Fibroblast of the conjunctiva (primary cell): ENCODE results near the gene RABGGTA.
A peak's percentile ranks its signal among the peaks of the same experiment; 100 is the strongest.

Experiments used
- DNase-seq: peaks from one replicate; pipeline ENCODE4 v3.0.0-alpha.2; 2010; ENCODE audit warnings: low read depth

Gene RABGGTA

DNA sequence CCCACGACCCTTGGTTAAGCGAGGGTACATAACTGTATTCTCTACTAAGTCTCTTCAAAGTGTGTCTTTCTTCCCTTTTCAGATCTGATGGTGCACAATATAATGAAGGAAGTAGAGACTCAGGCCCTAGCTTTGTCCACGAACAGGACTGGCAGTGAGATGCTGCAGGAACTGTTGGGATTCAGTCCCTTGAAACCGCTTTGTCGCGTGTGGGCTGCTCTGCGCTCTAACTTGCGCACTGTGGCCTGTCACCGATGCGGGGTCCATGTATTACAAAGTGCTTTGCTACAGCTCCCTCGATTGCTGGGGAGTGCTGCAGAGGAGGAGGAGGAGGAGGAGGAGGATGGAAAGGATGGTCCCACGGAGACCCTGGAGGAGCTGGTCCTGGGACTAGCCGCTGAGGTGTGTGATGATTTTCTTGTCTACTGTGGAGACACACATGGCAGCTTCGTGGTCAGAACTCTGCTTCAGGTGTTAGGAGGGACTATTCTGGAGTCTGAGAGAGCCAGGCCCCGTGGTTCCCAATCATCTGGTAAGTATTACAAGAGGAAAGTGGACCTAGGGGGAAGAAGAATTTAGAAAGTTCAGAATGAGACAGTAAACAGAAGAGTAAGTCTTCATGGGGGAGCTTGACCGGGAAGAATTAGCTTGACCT lies 29.1 kb upstream of the RABGGTA start:
- no peak for DNase-seq

DNA sequence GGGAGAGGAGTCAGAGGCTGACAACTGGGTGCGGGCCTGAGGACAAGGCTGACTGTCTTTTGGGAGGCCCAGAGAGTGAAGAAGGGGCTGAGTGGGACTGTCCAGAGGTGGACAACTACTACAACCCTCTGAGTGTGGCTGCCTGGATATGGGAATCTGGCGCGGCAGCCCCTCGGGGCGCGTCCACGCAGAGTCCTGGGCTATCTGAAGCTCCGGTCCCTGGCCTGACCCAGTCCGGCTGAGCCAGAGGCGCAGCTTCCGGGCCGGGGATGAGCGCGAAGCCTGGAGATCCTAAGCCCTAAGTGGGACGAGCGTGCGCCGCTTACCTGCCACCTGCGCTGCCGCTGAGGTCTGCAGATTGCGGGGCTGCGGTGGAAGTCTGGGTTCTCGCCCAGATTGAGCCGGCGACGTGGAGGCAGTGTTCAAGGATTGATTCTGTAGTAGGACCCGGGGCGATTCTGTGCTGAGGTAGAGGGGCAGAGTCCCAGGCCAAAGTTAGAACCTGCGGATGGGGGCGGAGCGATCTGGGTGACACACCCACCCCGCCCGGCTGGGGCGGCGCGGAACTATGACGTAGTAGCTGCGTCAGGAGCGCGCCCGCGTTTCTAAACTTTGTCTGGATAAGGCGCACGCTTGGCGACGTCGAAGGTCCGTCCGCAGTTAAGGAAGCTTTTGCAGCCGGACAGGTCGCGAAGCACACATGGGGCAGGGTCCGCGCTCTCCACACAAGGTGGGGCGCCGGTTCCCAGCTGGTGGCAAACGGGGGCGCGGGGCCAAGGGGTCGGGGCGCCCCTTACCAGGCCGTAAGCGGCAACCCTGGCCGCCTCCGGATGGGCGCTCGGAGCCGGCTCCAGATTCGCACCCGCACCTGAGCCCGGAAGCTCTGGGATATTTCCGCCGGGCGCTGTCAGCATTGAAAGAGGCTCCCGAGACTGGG lies 28.1 kb upstream of the RABGGTA start, which contains the start of the genes DHRS1 and NOP9:
Gene DHRS1 (minus strand): TSS at position 526 of the 937 bp plus-strand sequence. CDS start 674 bp downstream, outside the sequence.
Gene NOP9 (plus strand): TSS at position 596 of the 937 bp plus-strand sequence. CDS start 105 bp downstream, at position 701.
- peak; percentile 56 for DNase-seq

DNA sequence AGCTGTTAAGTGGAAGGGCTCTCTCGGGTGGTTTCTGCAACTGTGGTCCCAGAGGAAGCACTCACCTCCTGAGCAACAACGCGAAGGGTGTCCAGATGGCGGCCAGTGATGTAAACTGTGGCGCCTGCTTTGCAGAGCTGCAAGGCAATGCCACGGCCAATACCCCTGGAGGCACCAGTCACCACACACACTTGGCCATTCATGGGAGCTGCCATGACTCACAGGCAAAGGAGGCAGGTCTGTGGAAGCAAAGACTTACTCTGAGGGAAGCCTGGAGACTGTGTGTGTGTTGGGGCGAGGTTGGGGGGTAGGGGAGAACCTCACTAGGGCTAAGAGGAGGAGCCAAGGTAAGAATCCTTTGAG lies 27.5 kb upstream of the RABGGTA start:
- DNase-seq, result no peak

DNA sequence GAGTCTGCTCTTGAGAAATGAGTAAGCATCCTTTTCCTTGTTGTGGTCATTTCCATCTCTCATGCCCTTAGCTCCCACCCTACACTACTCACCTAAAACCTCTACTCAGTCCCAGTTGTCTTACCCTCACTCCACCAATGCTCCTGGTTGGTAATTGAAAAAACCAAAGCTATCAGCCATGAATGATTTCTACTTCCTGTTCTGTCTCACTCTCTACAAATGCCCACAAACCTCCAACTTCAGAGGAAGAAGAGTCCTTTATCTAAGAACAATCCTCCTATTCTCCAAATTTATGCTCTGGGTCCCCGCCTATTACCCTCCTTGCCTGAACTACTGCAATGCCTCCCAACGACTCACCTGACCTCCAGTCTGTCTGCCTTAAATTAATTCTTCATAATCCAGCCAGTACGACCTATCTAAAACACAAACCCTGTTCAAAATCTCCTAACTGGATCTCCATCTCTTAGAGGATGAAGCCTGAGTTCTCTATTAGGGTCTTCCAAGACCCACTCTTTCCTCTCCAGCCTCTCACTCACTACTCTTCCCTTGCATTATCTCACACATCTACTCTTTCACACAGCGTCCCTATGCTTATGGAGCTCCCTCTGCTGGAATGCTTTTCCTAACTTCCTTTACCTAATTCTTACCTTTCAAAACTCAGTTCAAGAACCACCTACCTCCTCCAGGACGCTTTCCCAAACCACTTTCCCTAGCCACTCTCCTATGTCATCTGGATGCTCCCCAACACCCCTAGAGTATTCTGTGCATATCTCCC lies 26.0 kb upstream of the RABGGTA start:
- DNase-seq, result no peak

DNA sequence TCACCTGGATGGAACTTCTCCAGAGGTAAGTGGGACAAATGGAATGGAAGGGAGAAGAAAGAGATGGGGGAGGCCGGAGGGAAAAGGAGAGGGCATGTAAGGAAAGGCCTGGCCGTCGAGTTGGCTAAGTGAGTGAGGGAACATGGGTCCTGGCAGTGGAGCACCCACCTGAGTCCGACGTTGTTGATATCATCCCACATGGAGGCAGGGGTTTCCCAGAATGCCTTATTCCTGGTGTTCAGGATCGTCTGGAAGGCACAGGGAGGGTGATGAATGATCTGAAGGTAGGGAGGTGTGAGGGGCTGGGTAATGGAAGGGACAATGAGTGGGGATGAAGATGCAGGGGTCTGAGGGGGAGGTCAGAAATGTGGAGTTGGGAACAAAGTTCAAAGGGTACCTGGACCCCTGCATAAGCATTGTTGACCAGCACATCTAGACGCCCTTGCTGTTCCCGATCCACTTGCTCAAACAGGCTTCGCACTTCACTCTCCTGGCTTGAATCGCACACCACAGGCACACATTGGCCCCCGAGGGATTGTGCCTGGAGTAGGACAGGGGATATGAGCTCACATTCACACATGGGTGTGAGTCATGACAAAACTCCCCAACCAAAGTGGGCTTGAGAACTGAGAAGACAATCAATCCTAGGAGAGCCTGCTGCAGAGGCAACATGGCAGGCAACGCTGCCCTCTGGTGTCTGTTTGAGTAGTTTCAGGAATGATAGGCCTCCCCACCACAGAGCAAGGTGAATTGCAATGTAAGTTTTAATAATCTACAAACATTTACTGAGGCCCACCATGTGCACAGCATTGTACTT lies 25.2 kb upstream of the RABGGTA start:
- DNase-seq, result peak; percentile 87

DNA sequence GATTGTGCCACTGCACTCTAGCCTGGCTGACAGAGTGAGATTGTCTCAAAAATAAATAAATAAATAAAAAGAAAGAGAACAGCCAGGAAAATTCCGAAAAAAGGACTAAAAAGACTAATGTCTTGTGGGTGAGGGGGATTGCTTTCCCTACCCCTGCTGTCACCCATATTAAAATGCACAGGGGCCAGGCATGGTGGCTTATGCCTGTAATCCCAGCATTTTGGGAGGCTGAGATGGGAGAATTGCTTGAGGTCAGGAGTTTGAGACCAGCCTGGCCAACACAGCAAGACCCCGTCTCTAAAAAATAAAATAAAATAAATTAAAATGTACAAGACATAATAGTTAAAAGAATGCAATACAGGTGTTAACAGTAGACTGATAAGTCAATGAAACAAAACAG lies 22.1 kb upstream of the RABGGTA start:
- no peak for DNase-seq

DNA sequence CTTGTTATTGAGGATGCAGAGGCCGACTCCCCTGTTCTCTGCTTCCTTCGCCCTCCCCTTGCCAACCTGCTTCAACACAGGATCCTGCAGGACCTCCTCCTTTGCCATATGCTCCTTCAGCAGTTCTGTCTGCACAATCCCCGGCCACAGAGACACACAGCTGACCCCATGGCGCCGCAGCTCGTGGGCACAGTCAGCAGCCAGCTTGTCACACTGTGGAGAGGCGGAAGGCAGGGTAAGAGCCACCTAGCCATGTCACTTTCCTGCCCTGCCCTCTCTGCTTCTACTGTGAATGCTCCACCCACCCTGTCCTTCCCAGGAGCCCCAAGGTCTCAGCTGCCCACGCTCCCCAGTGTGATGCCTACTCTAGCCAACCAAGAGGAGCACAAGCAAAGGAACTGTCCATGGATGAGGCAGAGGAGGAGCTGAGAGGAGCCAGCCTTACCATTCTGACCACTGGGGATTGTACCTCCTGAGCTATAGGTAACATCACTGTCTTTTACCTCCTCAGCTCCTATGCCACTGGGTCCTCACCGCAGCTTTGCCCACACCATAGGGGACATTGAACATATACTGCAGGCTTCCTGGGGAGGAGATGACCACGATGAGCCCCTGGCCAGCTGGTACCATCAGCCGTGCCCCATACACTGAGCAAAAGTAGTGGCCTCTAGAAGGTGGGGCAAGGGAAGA lies 20.9 kb upstream of the RABGGTA start:
- DNase-seq, result no peak

DNA sequence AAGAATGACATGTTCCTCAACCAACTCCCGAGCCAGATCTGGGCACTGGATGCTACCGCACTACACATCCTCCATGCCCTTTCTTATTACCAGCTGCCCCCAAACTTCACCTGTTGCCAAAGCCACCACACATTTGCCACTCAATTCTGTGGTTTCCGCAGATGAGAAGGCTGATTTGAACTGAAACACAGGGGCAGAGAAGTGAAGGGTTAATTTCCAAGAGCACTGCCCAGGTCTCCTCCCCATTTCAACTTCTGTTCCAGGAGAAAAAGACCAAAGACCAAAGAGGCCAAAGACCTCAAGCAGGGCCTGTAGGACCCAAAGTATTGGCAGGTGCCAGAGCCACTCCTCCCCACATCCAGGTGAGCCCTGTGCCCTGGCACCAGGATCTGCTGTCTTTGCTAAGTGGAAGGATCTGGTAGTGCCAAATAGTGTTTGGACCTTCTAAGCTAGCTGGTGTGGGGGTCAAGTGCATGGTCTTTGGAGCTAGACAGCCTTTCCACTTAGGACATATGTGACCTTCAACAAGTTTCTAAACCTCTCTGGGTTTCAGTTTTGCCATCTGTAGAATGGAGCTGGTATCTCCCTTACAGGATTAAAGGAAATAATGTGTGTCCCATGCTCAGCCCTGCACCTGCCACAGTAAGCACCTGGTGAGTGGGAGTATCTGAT lies 20.2 kb upstream of the RABGGTA start:
- no peak for DNase-seq

DNA sequence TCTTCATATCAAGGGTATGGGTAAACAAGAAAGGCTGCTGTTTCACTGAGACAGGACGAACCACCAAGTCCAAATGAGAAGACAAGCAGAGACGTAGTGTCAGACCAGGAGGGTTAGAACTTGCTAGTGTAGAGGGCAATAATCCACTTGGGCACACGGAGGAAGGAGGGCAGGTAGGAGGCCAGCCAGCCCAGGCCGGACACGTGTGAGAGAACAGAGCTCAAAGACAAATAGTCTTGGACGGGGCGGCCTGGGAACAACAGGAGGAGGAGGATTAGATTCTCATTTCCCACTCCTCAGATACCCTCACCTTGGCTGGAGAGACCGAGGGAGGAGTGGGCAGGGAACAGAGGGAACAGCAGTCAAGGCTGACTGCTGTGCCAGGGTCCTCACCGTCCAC lies 19.3 kb upstream of the RABGGTA start:
- no peak for DNase-seq

DNA sequence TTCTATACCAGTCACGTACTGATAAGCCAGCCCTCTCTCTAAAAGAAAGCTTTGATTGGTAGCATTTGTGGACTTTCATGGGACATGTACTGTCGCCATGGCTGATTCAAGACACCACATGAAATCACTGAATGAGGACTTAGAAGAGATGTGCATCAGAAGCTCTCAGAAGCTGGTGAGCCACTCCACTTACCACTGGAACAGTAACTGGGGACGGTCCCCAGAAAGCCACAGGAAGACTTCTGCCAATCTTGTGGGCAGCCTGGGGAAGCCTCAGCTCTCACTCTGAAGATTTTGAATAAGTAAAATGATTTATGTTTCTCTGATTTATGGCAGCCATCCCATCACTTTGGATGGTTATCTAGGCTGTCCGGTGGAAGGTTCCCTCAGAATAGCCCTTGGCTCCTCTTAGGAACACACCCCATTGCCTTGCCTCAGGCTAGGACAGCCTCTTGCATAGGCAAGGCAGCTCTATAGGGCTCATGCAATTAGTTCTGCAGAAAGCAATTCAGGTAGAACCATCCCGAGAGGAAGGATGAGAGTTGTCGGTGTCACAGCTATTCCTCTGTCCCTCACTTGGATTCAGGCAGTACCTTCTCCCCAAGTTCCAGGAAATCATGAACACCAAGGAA lies 18.4 kb upstream of the RABGGTA start:
- no peak for DNase-seq

DNA sequence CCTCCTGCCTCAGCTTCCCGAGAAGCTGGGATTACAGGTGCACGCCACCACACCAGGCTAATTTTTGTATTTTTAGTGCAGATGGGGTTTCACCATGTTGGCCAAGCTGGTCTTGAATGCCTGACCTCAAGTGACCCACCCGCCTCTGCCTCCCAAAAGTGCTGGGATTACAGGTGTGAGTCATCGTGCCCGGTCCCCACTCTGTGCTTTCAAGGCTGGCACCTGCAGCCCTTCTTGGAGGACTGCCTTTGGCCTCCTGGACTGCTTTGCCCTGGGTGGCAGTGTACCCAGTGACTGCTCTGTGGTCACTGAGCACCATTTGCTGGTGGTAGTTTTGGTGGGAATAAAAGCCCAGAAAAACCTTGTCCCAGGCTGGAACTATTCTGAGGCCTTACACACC lies 15.6 kb upstream of the RABGGTA start:
- no peak for DNase-seq

DNA sequence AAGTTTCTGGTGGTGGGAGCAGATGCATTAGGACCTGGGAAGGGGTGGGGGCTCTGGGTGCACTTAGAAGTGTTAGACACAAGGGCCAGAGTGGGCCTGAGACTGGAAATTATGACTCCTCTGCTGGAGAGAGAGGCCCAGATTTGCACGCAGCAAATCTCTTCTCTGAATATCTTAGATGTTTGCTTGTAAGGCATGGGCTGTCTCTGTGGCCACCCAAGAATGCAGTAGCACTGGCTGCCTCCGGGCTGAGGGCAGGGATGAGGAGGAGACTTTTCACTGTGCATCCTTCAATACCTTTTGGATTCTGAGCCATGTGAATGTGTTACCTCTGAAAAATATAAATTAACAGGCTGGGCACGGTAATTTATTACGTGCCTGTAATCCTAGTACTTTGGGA lies 14.0 kb upstream of the RABGGTA start:
- no peak for DNase-seq

DNA sequence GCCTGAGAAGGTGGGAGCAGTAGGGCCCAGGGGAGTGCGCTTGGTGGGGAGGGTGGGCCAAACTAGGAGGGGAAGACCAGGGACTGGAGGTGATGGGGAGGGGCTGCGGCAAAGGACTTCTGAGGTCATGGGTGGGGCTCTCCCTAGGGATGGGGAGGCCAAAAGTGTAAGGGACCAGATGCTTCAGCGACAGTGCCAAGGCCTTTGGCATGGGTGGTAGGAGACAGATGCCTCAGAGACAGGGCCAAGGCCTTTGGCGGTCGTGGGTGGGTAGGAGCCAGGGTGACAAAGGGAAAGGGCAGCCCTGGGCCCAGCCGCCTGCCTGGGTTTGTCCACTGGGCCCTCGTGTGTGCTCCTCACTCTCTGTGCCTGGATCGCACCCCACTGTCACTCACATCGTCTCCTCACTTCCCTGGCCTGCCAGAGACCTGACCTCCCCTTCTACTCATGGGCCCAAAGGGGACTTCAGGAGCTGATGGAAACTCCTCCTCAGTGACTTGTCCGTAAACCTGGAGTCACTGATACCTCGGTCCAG lies 13.2 kb upstream of the RABGGTA start:
- no peak for DNase-seq

DNA sequence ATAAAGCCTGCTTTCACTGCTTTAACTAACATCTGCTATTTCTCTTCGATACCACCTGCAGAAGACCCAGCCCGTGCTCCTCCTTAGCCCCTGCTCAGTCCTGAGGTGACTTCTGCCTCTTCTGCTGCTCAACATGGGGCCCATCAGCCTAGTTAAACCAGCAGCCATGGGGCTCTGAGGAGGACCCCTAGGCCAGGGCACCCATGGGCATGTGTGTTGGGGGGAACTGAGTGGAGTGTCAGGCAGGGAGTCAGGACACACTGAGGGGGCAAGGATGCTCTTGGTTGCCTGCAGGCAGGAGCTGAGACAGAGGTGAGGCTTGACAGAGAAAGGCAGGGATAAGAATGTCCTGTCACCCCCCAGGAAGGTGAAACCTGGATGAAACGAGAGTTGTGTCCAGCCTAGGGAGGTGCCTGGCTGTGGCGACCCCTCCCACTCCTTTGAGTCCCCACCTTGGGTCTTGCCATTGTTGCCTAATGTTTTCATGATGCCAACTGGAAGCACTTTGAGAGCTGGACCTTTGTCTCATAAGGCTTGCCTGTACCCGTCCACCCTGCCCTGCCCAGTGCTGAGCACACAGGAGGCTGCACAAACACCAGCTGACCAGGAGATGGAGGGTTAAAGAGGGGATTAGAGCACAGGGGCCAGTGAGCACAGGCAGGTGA lies 12.5 kb upstream of the RABGGTA start:
- DNase-seq, result no peak

DNA sequence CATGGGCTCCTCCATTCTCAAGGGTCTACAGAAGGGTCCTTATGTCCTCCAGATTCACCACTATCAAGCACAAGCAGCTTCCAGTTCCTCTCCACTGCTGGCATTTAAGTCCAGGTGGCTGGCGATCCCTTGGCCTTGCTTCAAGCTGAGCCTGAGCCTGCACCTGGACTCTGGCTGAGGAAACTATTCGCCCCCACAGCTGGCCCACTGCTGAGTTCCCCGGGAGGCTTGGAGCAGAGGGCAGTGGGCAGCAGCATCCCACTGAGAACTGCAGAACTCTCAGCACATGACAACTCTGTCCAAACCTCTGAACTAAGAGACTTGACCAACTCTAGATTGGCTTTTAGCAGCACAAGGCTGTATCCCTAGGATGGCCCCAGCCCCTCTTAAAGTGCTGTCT lies 11.3 kb upstream of the RABGGTA start:
- no peak for DNase-seq

DNA sequence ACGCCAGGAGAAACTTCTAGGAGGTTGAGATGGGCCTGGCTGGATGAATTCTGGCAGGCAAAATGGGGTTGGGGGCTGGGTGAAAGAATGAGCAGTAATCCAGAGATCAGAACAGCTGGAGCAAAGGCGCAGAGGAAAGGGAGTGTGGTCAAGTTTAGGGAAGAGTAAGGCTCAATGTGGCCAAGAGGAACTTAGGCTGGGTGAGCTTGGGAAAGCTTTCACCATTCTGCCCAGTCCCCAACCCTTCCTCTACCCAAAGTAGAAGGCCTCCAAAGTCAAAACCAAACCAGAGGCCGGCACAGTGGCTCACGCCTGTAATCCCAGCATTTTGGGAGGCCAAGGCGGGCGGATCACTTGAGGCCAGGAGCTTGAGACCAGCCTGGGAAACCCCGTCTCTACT lies 10.2 kb upstream of the RABGGTA start:
- DNase-seq, result no peak

DNA sequence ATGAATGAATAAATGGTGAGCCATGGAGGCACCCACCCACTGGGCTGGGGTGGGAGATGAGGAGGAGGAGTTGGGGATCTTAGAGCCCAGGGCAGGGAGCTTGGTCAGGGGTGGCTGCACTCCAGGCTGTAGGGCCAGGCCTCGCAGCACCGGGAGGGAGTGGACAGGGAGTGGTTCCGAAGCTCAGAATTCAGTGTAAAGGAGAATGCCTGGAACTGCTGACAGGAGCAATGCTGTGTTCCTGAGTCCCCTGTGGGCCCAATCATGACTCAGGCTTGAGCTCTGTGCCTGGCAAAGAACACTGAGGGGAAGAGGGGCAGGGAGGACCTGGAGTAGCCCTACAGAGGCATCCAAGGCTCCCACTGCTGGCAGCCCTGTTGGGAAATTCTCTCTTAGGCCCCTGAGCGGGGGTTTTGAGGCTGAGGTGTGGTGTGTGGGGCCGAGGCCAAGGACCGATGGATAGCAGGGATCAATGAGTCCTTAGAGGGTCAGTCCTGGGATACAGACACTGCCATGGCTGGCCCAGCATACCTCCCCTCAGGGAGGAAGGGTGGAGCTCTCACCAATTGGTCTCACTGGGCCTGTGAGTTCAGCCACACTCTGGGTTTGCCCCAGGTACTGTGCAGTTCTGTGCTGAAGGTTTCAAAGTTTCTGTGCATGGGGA lies 9.5 kb upstream of the RABGGTA start:
- DNase-seq, result no peak

DNA sequence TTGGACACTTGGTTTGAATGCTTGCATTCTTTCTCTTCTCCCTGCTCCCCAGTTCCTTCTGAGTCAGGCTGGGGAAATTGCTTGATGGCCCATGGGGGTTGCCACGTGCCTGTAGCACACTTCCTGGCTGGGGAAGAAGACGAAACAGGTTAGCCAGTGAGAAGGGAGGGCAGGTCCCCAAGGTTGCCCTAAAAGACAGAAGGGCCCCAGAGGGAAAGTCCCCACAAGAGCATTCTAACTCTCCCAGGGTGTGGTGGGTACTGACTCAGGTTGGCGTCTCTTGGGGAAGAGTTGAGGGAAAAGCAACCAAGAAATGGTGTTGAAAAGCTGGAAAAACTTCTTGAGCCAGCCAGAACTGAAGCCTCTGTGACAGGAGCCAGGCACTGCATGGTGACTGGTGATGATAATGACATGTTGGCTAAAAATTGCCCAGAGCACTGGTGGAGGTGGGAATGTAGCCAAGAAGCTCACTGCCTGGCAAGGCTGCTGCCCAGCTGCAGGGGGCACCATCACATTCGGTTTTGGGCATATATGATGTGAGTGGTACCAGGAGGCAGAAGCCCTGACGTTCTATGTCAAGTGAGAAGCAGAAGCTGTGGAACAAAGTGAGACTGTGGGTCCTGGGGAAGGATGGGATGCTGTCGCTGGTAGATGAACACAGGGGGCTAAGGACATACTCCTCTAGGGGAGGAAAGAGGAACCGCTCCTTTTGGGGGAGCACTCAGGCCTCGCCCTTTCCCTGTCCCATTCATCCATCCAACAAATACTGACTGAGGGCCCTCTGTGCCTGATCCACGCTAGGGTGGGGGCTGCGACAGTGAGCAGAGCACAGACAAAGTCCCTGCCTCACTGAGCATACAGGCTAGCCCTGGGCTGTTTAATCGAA lies 8.1 kb upstream of the RABGGTA start:
- DNase-seq, result no peak
